WERI-Rb-1 (cell line): Measurements from ENCODE around the gene ATP5PB.

Source experiments
- DNase-seq: peaks from one replicate; pipeline ENCODE4 v3.0.0-alpha.2; 2020
- H3K27ac ChIP-seq: fragments of 250-450 bp; sonication (Bioruptor Pico); 2 replicates; pipeline ENCODE4 v1.5.1; 2020; ENCODE audit warnings: mild to moderate bottlenecking, moderate library complexity
- H3K27me3 ChIP-seq: fragments of 250-450 bp; sonication (Bioruptor Pico); 2 replicates; pipeline ENCODE4 v1.5.1; 2021; ENCODE audit warnings: mild to moderate bottlenecking, low read depth, moderate library complexity; ENCODE audit not compliant: insufficient read depth, severe bottlenecking
- H3K36me3 ChIP-seq: fragments of 250-450 bp; sonication (Bioruptor Pico); 2 replicates; pipeline ENCODE4 v1.5.1; 2020; ENCODE audit warnings: mild to moderate bottlenecking, moderate library complexity
- H3K4me3 ChIP-seq: 2 replicates; pipeline ENCODE4 v1.5.1; 2011; ENCODE audit warnings: low read depth, mild to moderate bottlenecking, control low read depth, low read length
- H3K9me3 ChIP-seq: fragments of 250-450 bp; sonication (Bioruptor Pico); 2 replicates; pipeline ENCODE4 v1.5.1; 2021; ENCODE audit warnings: mild to moderate bottlenecking, moderate library complexity; ENCODE audit not compliant: severe bottlenecking
- CTCF ChIP-seq: IDR thresholded peaks from 2 replicates; pipeline ENCODE4 v1.5.1; 2011; ENCODE audit warnings: low read depth, mild to moderate bottlenecking, control low read depth, inconsistent platforms, low read length

The ATP5PB gene

GRCh38 chr1:111496398-111496797 lies 47.1 kb downstream of the ATP5PB start:
- no peaks in the 10 kb centered on the region for H3K36me3 ChIP-seq
- H3K27ac ChIP-seq = no peak overlapping the region
- no peaks in the 10 kb centered on the region for H3K9me3 ChIP-seq
- no peak overlapping the region for H3K4me3 ChIP-seq
- no peak for TF ChIP-seq CTCF
- no peaks in the 10 kb centered on the region for H3K27me3 ChIP-seq
- DNase-seq = no peak

GRCh38 chr1:111497592-111497991 lies 48.3 kb downstream of the ATP5PB start:
- no peak for TF ChIP-seq CTCF
- H3K27me3 ChIP-seq = no peaks in the 10 kb centered on the region

GRCh38 chr1:111499026-111499785 lies 49.9 kb downstream of the ATP5PB start:
- no peak for DNase-seq
- Histone ChIP-seq H3K4me3 (no peak overlapping the region), H3K9me3 (no peaks in the 10 kb centered on the region), H3K27ac (no peak overlapping the region), H3K36me3 (no peaks in the 10 kb centered on the region), H3K27me3 (no peaks in the 10 kb centered on the region)
- TF ChIP-seq CTCF = no peak

More at GRCh38 chr1:111497592-111497991, 48.3 kb downstream of the ATP5PB start:
- H3K27ac ChIP-seq = no peak overlapping the region
- H3K4me3 ChIP-seq = no peak overlapping the region
- no peak for DNase-seq
- no peaks in the 10 kb centered on the region for H3K9me3 ChIP-seq
- no peaks in the 10 kb centered on the region for H3K36me3 ChIP-seq

GRCh38 chr1:111501645-111502044 lies 52.4 kb downstream of the ATP5PB start:
- Histone ChIP-seq H3K27me3 (no peaks in the 10 kb centered on the region), H3K9me3 (no peaks in the 10 kb centered on the region), H3K4me3 (no peak overlapping the region), H3K27ac (no peak overlapping the region), H3K36me3 (no peaks in the 10 kb centered on the region)
- no peak for DNase-seq
- no peak for TF ChIP-seq CTCF

GRCh38 chr1:111503585-111504060 lies 54.4 kb downstream of the ATP5PB start, which contains the start of the genes ADORA3 and TMIGD3:
TSS of gene ADORA3 (minus strand) at chr1:111503633. CDS start at chr1:111503354, 279 bp downstream.
TSS of gene TMIGD3 (minus strand) at chr1:111503633. CDS start at chr1:111503354, 279 bp downstream.
- Histone ChIP-seq H3K9me3 (no peaks in the 10 kb centered on the region), H3K27me3 (no peaks in the 10 kb centered on the region), H3K27ac (no peak within 1 kb of the TSS), H3K4me3 (no peak within 1 kb of the TSS), H3K36me3 (no peaks in the 10 kb centered on the region)
- no peak for TF ChIP-seq CTCF
- no peak for DNase-seq
